COLO829 (cell line): Measurements from ENCODE around the gene SYNJ2.

ENCODE experiments used
- DNase-seq: peaks from one replicate; pipeline ENCODE4 v3.0.0; 2012; ENCODE audit warnings: low spot score

Gene SYNJ2

GRCh38 chr6:157978021-157978783 is 3.5 kb upstream of the SYNJ2 start:
- no peak for DNase-seq

- no peak for DNase-seq
These were observed 1.2 kb upstream of the SYNJ2 start for GRCh38 chr6:157980288-157981131.

- no peak for DNase-seq
These were observed 600 bp upstream of the SYNJ2 start for GRCh38 chr6:157981132-157981394.

- DNase-seq: no peak
These were observed 469 bp downstream of the SYNJ2 start for GRCh38 chr6:157982102-157982562.

GRCh38 chr6:157982563-157983405 is 1.1 kb downstream of the SYNJ2 start:
- no peak for DNase-seq

GRCh38 chr6:157983406-157984119 is 1.9 kb downstream of the SYNJ2 start:
- no peak for DNase-seq

- DNase-seq: no peak
These were observed 2.5 kb downstream of the SYNJ2 start for GRCh38 chr6:157984128-157984527.

GRCh38 chr6:157984686-157985225 is 3.1 kb downstream of the SYNJ2 start:
- no peak for DNase-seq

GRCh38 chr6:157985378-157986155 is 3.9 kb downstream of the SYNJ2 start:
- no peak for DNase-seq

- DNase-seq: no peak
These were observed 6.4 kb downstream of the SYNJ2 start for GRCh38 chr6:157987788-157988699.

- DNase-seq: no peak
These were observed 7.0 kb downstream of the SYNJ2 start for GRCh38 chr6:157988700-157989063.

- no peak for DNase-seq
These were observed 8.1 kb downstream of the SYNJ2 start for GRCh38 chr6:157989541-157990289.

GRCh38 chr6:157990321-157991066 is 8.8 kb downstream of the SYNJ2 start:
- no peak for DNase-seq

- DNase-seq: no peak
These were observed 9.4 kb downstream of the SYNJ2 start for GRCh38 chr6:157991067-157991432.

- DNase-seq: no peak
These were observed 11.4 kb downstream of the SYNJ2 start for GRCh38 chr6:157993076-157993475.

GRCh38 chr6:157994125-157994795 is 12.6 kb downstream of the SYNJ2 start:
- no peak for DNase-seq

GRCh38 chr6:157995458-157995857 is 13.8 kb downstream of the SYNJ2 start:
- DNase-seq: no peak

GRCh38 chr6:157996201-157996712 is 14.6 kb downstream of the SYNJ2 start:
- DNase-seq: no peak
